Stimulated activated CD8-positive, alpha-beta memory T cell treated with anti-CD3 and anti-CD28 coated beads, Interleukin-2, amount 100 ng/mL, for 48 hours (primary cell): ENCODE data around the gene GPR18.

Experiments
- DNase-seq, 2 donors: peaks; one replicate each; pipeline ENCODE4 v3.0.0-alpha.2; 2020; ENCODE audit warnings: low read depth in 2 of 2

The GPR18 gene, protein sequence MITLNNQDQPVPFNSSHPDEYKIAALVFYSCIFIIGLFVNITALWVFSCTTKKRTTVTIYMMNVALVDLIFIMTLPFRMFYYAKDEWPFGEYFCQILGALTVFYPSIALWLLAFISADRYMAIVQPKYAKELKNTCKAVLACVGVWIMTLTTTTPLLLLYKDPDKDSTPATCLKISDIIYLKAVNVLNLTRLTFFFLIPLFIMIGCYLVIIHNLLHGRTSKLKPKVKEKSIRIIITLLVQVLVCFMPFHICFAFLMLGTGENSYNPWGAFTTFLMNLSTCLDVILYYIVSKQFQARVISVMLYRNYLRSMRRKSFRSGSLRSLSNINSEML

DNA sequence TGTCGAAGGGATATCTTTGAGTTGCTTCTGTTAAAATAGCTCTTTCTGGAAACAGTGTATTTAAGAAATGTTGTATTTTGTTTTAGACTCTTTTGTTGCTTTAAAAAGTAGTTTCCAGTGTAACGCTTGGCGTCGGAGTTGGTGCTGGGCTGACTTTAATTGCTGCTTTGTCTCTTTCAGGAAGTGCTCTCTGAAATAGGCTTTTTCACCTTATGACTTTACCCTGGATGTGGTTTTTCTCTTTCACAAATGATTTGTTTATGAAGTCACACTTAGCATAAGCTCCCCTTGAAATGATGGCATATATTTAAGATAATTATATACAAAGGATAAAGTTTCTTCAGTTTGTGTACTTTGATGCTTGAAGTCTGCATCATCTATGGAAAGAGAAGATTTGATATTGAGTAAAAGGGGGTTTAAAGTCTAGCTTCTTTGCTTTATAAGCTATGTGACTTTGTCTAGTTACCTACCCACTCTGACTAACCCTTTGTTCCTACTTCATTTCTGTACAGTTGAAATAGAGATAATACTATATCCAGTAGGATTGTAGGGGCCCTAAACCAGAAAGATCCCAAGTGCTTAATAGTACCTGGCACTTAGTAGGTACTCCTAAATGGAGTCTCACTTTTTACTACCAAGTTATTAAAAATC, at the start of gene GPR18:
GPR18 (minus strand) TSS at position 170 of the 651 bp plus-strand sequence. CDS start 2,507 bp downstream, outside the sequence.
- no peak for DNase-seq

DNA sequence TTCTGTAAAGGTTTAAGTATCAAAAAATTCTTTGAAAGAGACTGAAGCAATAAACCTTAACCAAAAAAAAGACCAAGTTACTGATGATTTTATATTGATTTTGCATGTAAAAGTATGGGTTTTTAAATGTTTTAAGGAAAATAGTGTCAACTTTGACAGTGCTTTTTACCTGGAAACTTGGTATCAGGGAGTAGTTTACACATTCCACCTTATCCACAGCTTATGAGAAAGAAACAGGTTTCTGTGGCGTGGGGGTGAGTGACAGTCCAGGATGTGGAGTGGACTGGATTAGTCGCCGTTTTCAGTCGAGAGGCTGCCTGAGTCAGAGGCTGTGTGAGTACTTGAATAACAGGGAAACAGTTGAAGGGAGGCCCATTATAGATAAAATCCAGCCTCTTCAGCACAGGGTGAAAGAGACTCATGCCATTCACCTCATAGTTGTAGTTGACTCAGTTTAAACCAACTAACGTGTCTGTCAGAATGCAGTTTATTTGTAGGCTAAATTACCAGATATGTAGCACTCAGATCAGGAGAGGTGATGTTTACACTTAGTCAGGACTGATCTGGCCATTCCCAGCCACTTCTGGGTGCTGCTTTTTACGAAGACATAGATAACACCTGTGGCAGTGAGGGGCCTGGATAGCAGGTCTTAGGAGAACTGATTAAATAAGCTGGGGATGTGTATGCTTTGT, 49.6 kb upstream of the GPR18 start:
- peak; percentile 43 to 68 for DNase-seq

DNA sequence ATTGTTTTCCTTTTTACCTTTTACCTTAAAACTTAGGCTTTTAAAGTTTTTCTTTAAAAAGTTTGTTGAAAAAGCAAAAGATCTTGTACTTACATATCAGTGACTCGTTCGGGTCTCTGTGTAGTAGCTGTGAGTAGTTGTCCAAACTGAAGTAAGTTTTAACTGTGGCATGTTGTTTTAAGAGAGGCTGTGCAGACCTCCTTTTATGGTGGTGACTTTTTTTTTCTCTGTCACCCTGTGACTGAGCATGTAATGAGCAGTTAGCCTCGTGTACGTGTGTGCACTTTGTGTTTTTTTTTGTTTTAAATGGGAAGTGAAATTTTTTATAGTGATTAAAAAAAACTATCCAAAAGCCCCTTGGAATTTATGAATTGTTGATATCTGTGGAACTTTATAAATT, 49.1 kb upstream of the GPR18 start, which contains the start of gene GPR183:
GPR183 (minus strand) TSS at position 153 of the 400 bp plus-strand sequence. CDS start 11,254 bp downstream, outside the sequence.
- DNase-seq: no peak

DNA sequence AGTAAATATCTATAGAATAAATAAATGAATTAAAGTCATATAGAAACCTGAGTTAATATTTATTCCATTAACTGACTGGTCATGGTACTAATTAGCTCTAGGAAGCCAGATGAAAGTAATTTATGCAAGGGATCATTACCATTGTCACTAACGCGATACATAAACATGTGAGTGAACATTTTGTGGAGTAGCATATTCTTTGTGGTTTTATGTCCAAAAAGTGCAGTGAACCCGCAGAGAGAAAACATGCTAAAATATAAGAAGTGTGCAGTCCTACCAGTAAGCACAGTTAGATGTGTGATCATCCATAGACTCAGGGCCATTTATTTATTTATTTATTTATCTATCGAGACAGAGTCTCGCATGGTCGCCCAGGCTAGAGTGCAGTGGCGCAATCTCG, 47.4 kb upstream of the GPR18 start:
- DNase-seq: no peak

DNA sequence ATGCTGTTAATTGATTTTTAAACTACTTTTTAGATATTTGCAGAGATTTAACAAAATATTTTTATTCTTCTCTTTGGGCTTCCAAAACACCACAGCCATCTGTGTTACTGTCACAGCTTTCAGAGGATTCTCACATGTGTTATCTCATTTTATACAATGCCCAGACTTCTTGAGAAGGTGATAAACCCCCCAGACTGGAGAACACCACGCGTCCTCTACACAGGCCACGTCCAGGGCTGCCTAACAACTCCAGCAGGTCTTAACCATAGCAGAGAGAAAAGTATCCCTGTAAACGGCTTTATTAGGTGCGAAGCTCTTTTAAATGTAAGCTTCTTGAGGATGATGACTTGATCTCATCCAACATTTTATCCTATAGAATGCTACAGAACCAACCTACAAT, 47.0 kb upstream of the GPR18 start:
- DNase-seq: no peak

DNA sequence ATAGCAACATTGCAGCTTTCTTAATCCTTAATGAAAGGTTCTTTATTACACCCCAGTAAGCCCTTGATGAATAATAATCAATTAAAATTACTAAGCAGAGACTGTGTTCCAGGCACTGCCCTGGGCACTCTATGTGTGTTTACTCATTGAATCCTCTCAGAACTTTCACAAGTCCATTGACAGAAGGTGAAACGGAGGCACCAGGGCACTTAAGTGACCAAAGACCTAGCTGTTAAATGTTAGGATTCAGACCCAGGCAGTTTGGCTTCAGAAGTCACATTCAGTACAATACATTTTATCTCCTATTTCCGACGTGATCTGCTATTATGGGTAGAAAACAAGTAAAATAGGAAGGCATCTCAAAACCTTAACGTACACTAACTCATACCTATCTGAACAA, 46.4 kb upstream of the GPR18 start:
- DNase-seq: no peak

DNA sequence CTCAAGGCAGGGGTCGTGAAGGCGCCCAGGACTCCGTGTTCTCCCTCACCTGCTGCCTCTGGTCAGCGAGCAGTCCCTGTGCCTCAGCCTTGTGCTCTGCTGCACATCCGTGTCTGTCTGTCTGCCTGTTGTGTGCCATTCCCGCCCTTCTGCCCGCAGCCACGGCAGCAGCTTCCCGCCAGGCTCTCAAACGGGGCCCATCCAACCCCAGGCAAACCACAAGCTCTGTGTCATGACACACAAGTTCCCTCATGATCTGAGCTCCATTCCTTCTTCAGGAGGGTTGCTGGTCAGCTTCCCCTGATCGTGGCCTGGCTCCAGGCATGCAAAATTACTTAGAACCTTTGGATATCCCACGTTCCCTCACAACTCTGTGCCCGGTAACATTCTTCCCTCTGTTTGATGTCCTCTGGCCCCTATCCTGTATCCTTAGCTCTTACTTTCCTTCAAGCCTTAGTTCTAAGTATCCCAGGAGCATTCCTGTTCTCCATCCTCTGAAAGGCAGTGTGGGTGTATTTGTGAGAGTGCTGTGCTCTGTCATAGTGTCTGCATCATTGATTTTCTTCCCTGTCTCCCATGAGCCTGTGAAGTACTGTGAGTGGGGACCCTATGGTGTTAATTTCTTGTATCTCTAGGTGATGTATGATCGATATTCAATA, 45.8 kb upstream of the GPR18 start:
- peak in 1 of 2 donors; percentile 48 for DNase-seq

DNA sequence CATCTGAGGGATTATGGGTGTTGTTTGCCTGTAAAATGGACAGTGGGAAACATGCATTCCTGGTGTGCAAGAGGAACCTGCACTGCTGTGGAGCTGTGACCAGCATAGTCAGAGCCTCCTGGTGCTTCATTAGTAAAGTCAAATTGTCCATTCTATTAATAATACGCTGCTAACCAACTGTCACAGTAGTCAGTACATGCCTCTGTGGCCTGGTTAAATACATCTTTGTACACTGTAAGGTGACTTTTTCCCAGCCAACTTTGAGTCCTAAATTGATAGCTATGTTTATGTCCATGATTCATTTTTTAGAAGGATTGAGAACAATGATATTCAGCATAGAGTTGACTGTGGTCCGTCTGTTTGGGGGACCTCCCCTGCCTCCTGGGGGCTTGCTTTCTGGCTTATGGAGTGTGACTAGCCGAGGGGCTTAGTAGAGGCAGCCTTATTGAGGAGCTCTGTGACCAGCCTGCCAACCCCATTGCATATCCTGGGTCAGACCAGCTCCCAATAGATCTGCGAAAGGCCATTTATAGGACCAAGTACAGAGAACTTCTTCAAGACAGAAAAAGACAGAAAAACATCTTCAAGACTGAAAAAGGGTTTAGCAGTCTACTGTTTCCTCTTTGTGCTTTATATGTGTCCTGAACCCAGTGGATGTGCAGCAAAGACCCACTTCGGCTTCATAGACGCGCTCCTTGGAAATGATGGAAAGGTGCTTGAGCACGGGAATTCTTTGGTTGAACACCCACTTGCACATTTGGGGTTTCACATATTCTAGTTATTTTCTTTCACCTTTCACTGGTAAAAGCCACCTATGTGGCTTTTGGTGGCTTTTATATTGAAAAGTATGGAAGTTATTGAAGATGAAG, 44.7 kb upstream of the GPR18 start:
- no peak for DNase-seq

DNA sequence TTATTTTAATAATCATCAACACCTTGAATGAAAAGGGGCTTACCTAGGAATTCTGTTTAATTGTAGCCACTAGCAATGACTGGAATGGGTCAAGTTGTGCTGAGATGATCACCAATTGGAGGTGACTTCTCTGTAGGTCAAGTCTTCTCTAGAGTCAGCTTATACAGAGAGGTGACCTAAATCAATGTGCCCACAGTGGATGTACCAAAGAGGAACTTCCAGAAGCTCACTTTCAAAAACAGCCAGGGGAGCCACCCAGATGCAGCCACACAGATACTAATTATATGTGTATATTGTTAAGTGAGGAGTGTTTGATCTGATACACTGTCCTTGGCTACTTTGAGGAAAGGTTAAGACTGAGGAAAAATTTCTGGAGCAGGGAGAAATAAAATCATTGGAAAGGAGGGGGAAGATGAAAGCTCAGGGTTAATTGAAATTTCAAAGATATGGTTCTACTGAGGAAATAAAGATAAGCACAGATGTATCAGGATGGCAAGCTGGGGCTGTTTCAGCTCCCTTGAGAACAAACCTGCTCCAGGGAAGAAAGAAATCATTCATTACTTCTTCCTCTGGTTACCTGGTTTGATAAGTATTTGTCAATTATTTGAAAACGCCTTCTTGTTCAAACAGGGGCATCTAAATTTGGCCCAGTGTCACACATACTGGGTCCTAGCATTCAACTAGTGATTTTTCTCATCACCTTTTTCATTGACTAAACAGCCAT, 43.9 kb upstream of the GPR18 start:
- no peak for DNase-seq

DNA sequence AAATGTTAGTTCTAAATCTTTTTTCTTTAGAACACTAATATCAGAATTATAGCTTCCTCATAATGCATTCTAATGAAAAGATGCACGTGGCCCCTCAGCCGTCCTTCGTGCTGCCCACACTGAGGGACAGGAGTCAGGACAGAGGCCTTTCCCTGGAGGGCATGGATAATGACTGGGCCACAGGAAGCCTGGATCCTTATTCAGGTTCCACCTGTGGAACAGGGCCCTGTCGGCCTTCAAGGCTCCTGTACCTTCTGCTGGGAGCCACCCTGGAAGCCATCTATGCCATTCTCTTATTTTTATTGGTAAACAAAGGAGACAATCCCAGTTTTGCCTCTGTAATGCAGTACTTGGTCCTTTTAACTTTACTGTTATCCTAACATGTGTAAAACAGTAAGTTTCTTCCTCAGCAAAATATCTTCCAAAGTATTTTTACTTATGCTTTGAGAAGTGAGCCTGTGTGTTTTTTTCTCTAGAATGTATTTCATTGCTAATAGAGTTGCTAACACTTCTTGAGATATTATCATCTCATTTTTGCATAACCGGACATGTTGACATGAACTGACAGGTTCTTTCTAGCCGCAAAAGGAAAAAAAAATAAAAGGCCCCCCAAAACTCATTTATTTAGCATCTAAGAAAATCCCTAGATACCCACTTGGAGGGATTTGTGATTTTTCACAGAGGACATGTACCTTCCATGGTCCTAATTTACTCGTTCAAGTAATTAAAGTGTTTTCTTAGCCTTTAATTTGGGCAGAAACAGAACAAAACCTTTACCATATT, 43.1 kb upstream of the GPR18 start:
- no peak for DNase-seq

DNA sequence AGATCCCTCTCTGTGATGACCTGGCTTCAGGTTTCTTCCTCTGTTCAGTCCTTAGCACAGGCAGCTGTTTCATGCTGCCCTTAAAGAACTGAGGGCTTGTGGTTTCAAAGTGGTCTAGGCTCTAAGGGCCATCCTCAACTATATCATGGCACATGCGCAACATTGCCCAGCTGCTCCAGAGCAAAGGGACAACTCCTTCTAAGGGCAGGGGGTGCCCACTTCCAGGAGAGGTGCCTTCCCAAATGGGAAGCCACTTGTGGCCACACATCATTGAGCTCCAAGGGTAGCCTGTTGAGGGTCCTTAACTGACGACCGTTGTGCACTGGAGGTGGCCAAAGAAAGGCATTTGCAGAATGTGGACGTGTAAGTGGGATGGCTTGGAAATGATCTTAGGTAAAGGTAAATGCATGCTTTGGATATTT, 41.8 kb upstream of the GPR18 start:
- DNase-seq: no peak

DNA sequence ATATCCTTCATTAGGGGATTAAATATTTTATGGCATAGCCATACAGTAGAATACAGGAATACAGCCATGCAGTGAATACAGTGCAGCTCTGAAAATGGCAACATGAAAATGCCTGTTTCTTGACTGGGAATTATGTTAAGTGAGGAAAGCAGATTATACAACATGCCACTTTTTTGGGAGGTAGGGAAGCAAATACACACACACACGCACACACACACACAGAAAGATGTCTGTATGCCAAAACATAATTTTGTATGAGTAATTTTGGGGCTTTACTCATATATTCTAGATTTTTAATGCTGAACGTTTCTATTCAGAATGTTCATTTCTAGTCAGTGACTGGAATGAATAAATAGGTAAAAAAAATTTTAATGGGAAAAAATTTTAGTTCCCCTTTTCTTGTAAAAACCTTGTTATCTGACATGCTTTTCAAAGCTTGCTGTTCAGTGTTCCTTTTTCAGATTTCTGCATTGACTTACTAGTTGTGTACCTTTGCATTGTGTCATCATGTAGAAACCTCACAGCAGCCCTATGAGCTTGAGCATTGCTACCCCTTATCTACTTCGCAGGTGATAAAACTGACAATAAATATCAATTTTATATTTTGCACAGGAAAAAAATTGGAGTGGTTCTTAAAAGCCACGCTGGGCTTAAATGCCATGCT, 41.2 kb upstream of the GPR18 start:
- no peak for DNase-seq

DNA sequence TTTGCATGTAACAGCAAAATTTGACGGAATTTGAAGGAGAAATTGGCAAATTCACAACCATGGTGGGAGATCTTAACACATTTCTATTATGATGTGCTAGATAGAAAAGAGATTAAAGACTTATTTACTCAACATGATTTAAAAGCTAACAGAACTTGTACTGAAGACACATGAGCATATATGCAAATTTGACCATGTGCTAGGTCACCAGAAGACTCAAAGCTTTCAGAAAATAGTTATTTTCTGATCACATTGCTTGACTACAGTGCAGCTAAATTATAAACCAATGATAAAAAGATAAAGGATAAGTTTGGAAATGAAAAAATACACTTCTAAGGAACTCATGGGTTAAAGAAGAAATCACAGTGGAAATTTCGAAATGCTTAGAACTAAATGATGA, 39.9 kb upstream of the GPR18 start:
- DNase-seq: no peak

DNA sequence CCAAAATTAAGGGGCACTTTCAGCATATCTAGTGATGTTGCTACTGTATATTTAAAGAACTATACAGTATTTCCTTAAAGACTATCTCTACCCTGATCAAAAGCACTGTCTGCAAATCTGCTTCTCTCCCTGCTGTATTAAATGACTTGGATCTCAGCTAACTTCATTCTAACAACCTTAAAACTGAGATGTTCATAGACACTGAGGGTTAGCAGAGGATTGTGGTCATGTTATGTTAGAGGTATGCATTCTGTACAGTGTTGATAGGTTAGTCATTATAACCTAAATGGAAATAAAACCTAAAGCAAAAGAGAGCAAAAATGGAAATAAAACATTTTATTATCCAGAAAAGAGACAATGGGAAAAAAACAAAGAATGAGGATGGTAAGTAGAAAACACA, 39.2 kb upstream of the GPR18 start:
- DNase-seq: no peak

DNA sequence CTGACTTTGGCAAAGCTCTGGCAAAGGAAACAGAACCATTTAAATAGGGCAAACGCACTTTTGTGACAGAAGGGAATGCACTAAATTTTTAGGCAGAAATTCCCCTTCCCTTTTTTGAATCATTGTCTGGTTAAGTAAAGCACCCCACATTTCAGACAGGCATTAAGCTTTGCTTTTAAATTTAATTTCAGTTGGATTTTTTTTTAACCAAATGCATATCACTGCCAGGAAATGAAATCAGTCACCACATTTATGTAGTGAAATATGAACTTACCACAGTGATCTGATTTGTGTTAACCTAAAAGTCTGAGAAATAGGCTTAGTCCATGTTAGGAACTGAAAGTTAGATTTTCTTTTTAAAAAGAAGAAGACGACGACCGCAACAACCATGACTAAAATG, 38.2 kb upstream of the GPR18 start:
- no peak for DNase-seq

DNA sequence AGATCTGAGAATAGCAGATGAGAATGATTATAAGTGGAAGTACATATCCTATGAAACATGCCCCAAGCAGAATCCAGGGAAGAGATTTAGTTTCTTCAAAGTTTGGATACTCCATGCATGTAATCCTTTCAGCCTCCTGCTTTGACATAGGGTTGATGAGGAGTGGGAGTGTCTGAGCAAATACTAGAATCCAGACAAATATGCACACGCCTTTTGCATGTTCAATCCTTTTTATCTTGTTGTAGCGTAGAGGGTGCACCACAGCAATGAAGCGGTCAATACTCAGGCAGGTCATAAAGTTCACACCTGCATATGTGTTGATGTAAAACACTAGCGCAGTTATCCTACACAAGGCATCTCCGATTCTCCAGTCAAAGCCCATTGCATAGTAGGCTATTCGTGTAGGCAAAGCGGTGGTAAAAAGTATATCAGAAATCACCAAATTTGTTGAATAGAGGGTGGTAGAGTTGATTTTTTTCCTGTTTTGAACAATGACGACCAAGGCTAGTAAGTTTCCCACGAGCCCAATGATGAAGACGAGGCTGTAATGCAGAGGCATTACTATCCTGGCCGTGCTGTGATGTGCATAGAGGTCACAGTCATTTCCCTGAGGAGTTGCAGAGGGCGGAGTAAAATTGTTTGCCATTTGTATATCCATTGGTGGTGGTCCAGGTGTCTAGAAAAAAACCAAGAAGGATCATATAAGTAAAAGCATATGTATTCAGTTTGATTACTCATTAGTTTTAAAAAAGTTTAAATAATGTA, 37.5 kb upstream of the GPR18 start:
- DNase-seq: no peak

DNA sequence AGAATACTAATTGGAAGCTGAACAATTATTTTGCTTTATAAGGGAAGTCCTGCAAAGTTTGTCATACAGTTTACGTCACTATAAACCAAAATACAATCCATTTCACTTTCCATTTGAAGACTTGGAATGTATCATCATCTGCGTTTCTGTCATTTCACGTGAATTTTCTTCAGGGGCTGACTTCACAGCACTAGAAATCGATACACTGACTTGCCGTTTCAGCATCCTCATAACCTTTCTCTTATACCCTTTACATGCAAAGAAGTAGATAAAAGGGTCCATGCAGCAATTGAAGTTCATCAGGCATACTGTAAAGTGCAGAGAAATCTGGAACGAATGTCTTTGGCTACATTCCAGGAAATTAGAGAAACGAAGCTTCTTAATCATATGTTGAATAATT, 36.8 kb upstream of the GPR18 start:
- no peak for DNase-seq

DNA sequence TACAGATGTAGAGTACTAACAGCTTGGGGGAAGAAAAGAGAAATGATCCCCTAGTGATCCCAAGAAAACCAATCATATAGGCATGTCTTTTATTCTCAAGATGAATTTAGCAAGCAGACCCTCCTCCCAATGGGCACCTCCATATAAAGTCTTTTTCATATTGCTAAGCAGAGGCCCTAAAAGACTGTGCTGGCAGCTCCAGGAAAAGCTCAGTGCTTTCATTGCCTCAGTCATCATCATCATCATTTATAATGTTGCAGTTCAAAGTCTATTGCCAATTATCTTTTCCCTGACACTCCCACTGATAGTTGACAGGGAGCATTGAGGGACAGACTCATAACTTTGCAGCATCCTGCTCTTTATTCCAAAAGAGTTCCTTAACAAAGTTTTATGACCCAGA, 36.0 kb upstream of the GPR18 start:
- DNase-seq: no peak

DNA sequence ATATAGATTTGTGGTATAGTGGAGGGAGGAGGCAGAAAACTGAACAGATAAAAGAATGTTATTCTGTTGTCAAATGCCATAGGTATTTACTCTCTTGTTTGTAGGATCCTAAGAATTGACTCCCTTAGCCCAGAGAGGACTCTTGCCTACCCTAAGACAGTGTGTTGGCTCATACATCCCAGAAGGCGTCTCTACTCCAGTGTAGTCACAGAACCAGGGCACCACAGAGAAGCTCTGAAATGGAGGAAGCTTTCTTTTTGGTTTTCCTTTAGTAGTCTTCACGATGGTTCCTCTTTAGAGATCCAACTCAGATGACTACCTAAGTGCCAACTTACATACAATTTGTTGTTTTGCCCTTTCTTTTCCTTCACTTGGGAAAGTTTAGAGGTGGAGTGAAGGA, 35.0 kb upstream of the GPR18 start:
- no peak for DNase-seq
